Right lobe of liver (tissue), 4 donors: Measurements from ENCODE around the gene ADCYAP1.

ENCODE experiments used
- POLR2A ChIP-seq: fragments of 450-650 bp; IDR thresholded peaks from one replicate; pipeline ENCODE4 v1.6.1; 2017; ENCODE audit warnings: antibody characterized with exemption, mild to moderate bottlenecking
- TF ChIP-seq, protein P1 (sequence below), 4 donors: fragments of 200-600 bp in 3 of 4; fragments of 450-650 bp in 1 of 4; IDR thresholded peaks; one replicate each; pipeline versions ENCODE4 v1.5.1 to v1.8.0; 2016 to 2022; ENCODE audit warnings: antibody characterized with exemption in 4 of 4, mild to moderate bottlenecking in 2 of 4
- donor health status: DM: no; HTN: no; CAD: no.
- donor health status: DM: no; HTN: no; CAD: no.
- donor health status: DM: no; HTN: yes; CAD: no.

DNA sequence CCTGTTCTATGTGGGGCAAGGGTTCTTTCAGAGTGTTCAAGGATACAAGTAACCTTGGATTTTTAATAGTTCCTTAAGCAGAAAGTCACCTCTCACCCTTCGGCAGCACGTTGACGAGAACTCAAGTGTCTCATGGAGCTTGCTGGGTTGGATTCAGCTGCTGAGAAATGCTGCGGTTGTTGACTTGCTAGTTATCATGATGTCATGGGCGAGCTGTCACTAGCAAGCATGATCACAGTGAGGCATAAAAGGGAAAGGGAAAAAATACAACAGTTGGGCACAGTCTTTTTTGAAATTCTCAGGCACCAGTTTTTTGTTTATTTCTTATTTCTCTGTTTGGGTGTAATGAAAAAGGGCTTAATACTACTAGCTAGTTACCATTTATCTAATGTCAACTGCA is 53.2 kb downstream of the ADCYAP1 start:
- TF ChIP-seq, protein P1, sequence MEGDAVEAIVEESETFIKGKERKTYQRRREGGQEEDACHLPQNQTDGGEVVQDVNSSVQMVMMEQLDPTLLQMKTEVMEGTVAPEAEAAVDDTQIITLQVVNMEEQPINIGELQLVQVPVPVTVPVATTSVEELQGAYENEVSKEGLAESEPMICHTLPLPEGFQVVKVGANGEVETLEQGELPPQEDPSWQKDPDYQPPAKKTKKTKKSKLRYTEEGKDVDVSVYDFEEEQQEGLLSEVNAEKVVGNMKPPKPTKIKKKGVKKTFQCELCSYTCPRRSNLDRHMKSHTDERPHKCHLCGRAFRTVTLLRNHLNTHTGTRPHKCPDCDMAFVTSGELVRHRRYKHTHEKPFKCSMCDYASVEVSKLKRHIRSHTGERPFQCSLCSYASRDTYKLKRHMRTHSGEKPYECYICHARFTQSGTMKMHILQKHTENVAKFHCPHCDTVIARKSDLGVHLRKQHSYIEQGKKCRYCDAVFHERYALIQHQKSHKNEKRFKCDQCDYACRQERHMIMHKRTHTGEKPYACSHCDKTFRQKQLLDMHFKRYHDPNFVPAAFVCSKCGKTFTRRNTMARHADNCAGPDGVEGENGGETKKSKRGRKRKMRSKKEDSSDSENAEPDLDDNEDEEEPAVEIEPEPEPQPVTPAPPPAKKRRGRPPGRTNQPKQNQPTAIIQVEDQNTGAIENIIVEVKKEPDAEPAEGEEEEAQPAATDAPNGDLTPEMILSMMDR (IDR thresholded peaks at IDR 0.05) = no peak
- no peak for TF ChIP-seq POLR2A
